Immature natural killer cell (primary cell): Measurements from ENCODE around the gene KRTDAP. TPM values are rescaled to one million over a fixed set of nuclear protein-coding genes. Genes with fewer than 3 reads are reported as not detected.
"Not testable (repeated sequence)": the region's sequence is repeated elsewhere in the genome, so short reads cannot be mapped to it uniquely, and the experiment has no call there.

Experiments
- DNase-seq, 3 donors: peaks; one replicate each; pipeline ENCODE4 v3.0.0; 2022; ENCODE audit warnings: mixed read lengths in 1 of 3
- H3K27ac Mint-ChIP-seq, 6 donors: one replicate each; pipeline ENCODE4 v1.8.0; 2020; ENCODE audit warnings: mixed read lengths in 6 of 6, mild to moderate bottlenecking in 5 of 6, inconsistent platforms in 4 of 6, moderate library complexity in 3 of 6
- H3K27me3 Mint-ChIP-seq, 3 donors: one replicate each; pipeline ENCODE4 v1.8.0; 2020 to 2021; ENCODE audit warnings: low read depth in 3 of 3, mild to moderate bottlenecking in 3 of 3, mixed read lengths in 3 of 3, moderate library complexity in 3 of 3, inconsistent platforms in 1 of 3
- H3K36me3 Mint-ChIP-seq, 3 donors: one replicate each; pipeline ENCODE4 v1.8.0; 2020; ENCODE audit warnings: mixed read lengths in 3 of 3, inconsistent platforms in 2 of 3, mild to moderate bottlenecking in 2 of 3
- H3K4me1 Mint-ChIP-seq, 2 donors: one replicate each; pipeline ENCODE4 v1.8.0; 2020; ENCODE audit warnings: inconsistent platforms in 2 of 2, mild to moderate bottlenecking in 2 of 2, mixed read lengths in 2 of 2, moderate library complexity in 1 of 2
- H3K4me3 Mint-ChIP-seq, 5 donors: one replicate each; pipeline ENCODE4 v1.8.0; 2020; ENCODE audit warnings: mild to moderate bottlenecking in 5 of 5, mixed read lengths in 5 of 5, inconsistent platforms in 3 of 5, moderate library complexity in 3 of 5
- H3K9me3 Mint-ChIP-seq, 6 donors: one replicate each; pipeline ENCODE4 v1.8.0; 2020; ENCODE audit warnings: mild to moderate bottlenecking in 6 of 6, mixed read lengths in 6 of 6, inconsistent platforms in 4 of 6, moderate library complexity in 3 of 6
- polyA plus RNA-seq, 3 donors: library from polyadenylated mRNA; unstranded; fragments of 300-500 nt; fragmentation: Illumina TruSeq; gene quantifications; one replicate each; pipeline ENCODE4 v1.2.3, GENCODE V29; 2021

The KRTDAP gene
- polyA plus RNA-seq, 3 donors from 2014 or later, result not detected

GRCh38 chr19:35488677-35489076 is 1.6 kb downstream of the KRTDAP start:
- Mint-ChIP-seq H3K9me3 (peaks cover 0 to 2% (median 0%) of the 10 kb centered on the region in 6 donors), H3K4me3 (no peak overlapping the region), H3K36me3 (no peaks in the 10 kb centered on the region), H3K27me3 (peaks cover 5 to 11% (median 9%) of the 10 kb centered on the region in 3 donors), H3K4me1 (no peaks in the 10 kb centered on the region), H3K27ac (no peak overlapping the region)
- DNase-seq, result no peak

- H3K27me3 Mint-ChIP-seq, result peaks cover 7 to 11% (median 11%) of the 10 kb centered on the region in 3 donors
- peaks cover 0 to 2% (median 0%) of the 10 kb centered on the region in 6 donors for H3K9me3 Mint-ChIP-seq
Measured at GRCh38 chr19:35487656-35488182, 2.5 kb downstream of the KRTDAP start.

GRCh38 chr19:35486268-35486708 is 4.0 kb downstream of the KRTDAP start:
- Mint-ChIP-seq H3K36me3 (no peaks in the 10 kb centered on the region), H3K4me3 (no peak overlapping the region), H3K27me3 (peaks cover 9 to 13% (median 11%) of the 10 kb centered on the region in 3 donors), H3K9me3 (peaks cover 0 to 2% (median 0%) of the 10 kb centered on the region in 6 donors), H3K4me1 (no peaks in the 10 kb centered on the region), H3K27ac (no peak overlapping the region)
- no peak for DNase-seq

More at GRCh38 chr19:35487656-35488182, 2.5 kb downstream of the KRTDAP start:
- no peak for DNase-seq
- Mint-ChIP-seq H3K4me1 (no peaks in the 10 kb centered on the region), H3K36me3 (no peaks in the 10 kb centered on the region), H3K27ac (no peak overlapping the region), H3K4me3 (no peak overlapping the region)

- DNase-seq, result no peak
- Mint-ChIP-seq H3K36me3 (no peaks in the 10 kb centered on the region), H3K4me3 (no peak overlapping the region), H3K27ac (no peak overlapping the region), H3K27me3 (peaks cover 7 to 11% (median 10%) of the 10 kb centered on the region in 3 donors), H3K4me1 (no peaks in the 10 kb centered on the region), H3K9me3 (no peaks in the 10 kb centered on the region)
Measured at GRCh38 chr19:35484252-35485036, 5.8 kb downstream of the KRTDAP start.

GRCh38 chr19:35483089-35483488 is 7.2 kb downstream of the KRTDAP start:
- H3K27ac Mint-ChIP-seq, result no peak overlapping the region
- H3K36me3 Mint-ChIP-seq, result no peaks in the 10 kb centered on the region
- no peaks in the 10 kb centered on the region for H3K9me3 Mint-ChIP-seq
- H3K4me3 Mint-ChIP-seq, result no peak overlapping the region
- no peak for DNase-seq
- H3K27me3 Mint-ChIP-seq, result peaks cover 7 to 13% (median 9%) of the 10 kb centered on the region in 3 donors
- H3K4me1 Mint-ChIP-seq, result no peaks in the 10 kb centered on the region

- H3K27ac Mint-ChIP-seq, result no peak overlapping the region
- H3K4me1 Mint-ChIP-seq, result no peaks in the 10 kb centered on the region
- H3K27me3 Mint-ChIP-seq, result peaks cover 0 to 14% (median 5%) of the 10 kb centered on the region in 3 donors
- no peak for DNase-seq
- H3K9me3 Mint-ChIP-seq, result no peaks in the 10 kb centered on the region
- H3K36me3 Mint-ChIP-seq, result peaks cover 0 to 3% (median 0%) of the 10 kb centered on the region in 3 donors
- no peak overlapping the region for H3K4me3 Mint-ChIP-seq
Measured at GRCh38 chr19:35478794-35479677, 11.2 kb downstream of the KRTDAP start.

GRCh38 chr19:35476149-35476548 is 14.1 kb downstream of the KRTDAP start:
- Mint-ChIP-seq H3K36me3 (peaks cover 0 to 3% (median 0%) of the 10 kb centered on the region in 3 donors), H3K27ac (peak overlapping the region in 1 of 6 donors; percentile 22), H3K9me3 (no peaks in the 10 kb centered on the region), H3K4me3 (no peak overlapping the region), H3K27me3 (peaks cover 0 to 9% (median 0%) of the 10 kb centered on the region in 3 donors), H3K4me1 (no peaks in the 10 kb centered on the region)
- DNase-seq, result no peak

DNA sequence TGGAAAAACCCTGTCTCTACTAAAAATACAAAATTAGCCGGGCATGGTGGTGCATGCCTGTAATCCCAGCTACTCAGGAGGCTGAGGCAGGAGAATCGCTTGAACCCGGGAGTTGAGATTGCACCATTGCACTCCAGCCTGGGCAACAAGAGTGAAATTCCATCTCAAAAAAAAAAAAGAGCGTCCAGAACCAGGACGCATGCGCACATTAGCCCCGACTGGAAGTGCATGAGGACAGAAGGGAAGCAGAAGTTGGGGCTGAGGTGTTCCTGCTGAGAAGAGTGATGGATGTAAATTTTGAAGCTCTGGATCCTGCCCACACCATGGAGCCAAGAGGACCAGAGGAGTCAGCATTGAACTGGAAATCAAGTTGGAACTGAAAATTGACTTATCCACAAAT is 15.7 kb downstream of the KRTDAP start:
- DNase-seq, H3K9me3 Mint-ChIP-seq, H3K36me3 Mint-ChIP-seq, H3K4me1 Mint-ChIP-seq, H3K27me3 Mint-ChIP-seq, H3K27ac Mint-ChIP-seq, H3K4me3 Mint-ChIP-seq: not testable (repeated sequence)

DNA sequence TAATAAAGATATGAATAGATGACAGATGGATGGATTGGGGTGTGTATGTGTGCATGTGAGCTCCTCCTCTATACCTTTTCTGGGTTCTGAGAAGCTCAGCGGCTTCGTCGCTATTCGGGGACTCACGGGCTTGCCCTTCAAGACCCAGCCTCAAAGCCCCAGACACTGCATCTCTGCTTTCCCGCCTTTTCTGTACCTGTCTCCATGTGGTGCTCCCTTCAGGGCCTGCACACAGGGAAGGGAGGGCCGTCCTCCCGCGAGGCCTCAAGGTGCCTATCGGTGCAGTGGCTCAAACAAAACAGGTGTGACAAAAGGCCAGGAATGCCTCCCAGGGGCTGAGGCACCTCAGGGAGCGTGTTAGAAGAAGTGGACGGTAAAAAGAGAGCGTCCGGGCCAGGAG is 16.2 kb downstream of the KRTDAP start:
- Mint-ChIP-seq H3K27ac (no peak overlapping the region), H3K9me3 (no peaks in the 10 kb centered on the region), H3K27me3 (peaks cover 0 to 7% (median 2%) of the 10 kb centered on the region in 3 donors), H3K4me1 (no peaks in the 10 kb centered on the region), H3K4me3 (no peak overlapping the region), H3K36me3 (peaks cover 0 to 3% (median 0%) of the 10 kb centered on the region in 3 donors)
- DNase-seq, result no peak

DNA sequence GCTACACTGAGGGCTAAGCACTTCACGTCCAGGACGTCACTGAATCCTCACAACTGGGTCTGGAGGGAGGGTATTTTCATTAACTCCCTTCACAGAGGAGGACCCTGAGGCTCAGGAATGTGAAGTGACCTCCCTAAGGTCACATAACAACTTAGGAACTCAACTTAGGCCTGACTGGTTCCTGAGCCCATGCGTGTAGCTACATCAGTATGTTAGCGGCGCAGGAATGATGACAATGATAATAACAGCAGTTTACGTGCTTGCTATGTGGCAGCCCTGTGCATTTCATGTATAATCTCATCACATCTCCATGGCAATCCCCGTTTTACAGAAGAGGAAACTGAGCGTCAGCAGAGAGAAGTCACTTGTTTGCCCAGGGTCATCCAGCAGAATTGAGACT is 18.3 kb downstream of the KRTDAP start:
- no peak for DNase-seq
- Mint-ChIP-seq H3K4me3 (no peak overlapping the region), H3K4me1 (peaks cover 7 to 13% of the 10 kb centered on the region in 2 donors), H3K9me3 (no peaks in the 10 kb centered on the region), H3K27ac (no peak overlapping the region), H3K27me3 (peaks cover 0 to 7% (median 2%) of the 10 kb centered on the region in 3 donors), H3K36me3 (peaks cover 0 to 3% (median 0%) of the 10 kb centered on the region in 3 donors)

DNA sequence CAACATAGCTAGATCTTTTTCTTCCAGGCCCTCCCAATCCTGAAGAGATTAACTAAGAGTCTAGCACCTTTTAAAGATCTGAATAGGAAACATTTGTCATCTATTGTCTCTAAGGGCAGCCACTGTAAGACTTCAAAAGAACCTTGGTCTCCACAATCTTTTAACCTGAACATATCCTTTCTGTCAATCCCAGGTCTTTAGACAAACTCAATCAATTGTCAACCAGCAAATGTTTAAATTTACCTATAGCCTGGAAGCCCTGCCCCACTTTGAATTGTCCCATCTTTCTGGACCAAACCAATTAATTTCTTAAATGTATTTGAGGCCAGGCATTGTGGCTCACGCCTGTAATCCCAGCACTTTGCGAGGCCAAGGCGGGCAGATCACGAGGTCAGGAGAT is 19.2 kb downstream of the KRTDAP start:
- not testable (repeated sequence) for H3K27ac Mint-ChIP-seq, H3K36me3 Mint-ChIP-seq, DNase-seq

DNA sequence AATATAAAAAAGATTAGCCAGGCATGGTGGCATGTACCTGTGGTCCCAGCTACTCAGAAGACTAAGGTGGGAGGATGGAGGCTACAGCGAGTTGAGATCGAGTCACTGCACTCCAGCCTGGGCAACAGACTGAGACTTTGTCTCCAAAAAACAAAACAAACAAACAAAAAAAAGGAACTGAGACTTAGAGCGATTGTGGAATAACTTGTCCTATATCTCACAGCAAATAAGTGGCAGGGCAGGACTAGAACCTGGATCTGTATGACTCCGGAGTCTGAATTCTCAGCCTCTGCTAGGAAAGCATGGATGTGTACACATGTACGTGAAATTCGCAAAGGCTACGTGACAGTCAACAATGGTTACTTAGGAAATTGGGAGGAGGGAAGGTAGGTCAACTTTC is 20.1 kb downstream of the KRTDAP start:
- Mint-ChIP-seq H3K27ac (no peak overlapping the region), H3K27me3 (peaks cover 0 to 2% (median 2%) of the 10 kb centered on the region in 3 donors), H3K4me3 (no peak overlapping the region), H3K9me3 (no peaks in the 10 kb centered on the region), H3K36me3 (no peaks in the 10 kb centered on the region), H3K4me1 (peaks cover 11 to 18% of the 10 kb centered on the region in 2 donors)
- no peak for DNase-seq

More for the DNA sequence above, 19.2 kb downstream of the KRTDAP start:
- not testable (repeated sequence) for H3K27me3 Mint-ChIP-seq, H3K4me3 Mint-ChIP-seq, H3K9me3 Mint-ChIP-seq
- peaks cover 7 to 13% of the 10 kb centered on the region in 2 donors for H3K4me1 Mint-ChIP-seq

DNA sequence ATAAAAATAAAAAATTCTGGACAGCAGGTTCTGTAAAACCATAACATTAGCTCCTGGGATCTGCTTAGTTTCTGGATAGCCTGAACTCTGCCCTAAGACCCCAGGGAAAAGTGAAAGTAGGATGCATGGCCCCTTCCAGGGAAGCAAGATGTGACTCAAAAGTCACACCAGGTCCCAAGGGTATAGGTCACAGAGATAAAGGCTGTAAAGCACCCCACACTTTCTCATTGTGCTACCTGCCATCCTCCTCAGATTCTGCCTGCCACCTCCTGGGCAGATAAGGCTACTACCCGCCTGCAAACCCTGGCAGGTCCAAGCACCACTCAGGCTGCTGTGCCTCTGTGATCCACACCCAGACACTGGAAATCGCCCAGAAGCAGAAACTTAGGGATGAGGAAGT is 21.6 kb downstream of the KRTDAP start:
- DNase-seq, result peak; percentile 61 to 74 (median 69)
- peaks cover 21 to 32% of the 10 kb centered on the region in 2 donors for H3K4me1 Mint-ChIP-seq
- no peaks in the 10 kb centered on the region for H3K36me3 Mint-ChIP-seq
- peak overlapping the region in 2 of 6 donors; percentile 62 to 69 for H3K27ac Mint-ChIP-seq
- no peaks in the 10 kb centered on the region for H3K9me3 Mint-ChIP-seq
- H3K27me3 Mint-ChIP-seq, result peaks cover 1 to 2% (median 2%) of the 10 kb centered on the region in 3 donors
- no peak overlapping the region for H3K4me3 Mint-ChIP-seq
